Mesothelial cell of epicardium (in vitro differentiated cells): ENCODE results near the gene DHX30. TPM values are rescaled to one million over a fixed set of nuclear protein-coding genes. Genes with fewer than 3 reads are reported as not detected.
A peak's percentile ranks its signal among the peaks of the same experiment; 100 is the strongest.

ENCODE experiments used
- DNase-seq, 2 experiments: peaks; one replicate each; pipeline ENCODE4 v3.0.0; 2021; ENCODE audit warnings: low spot score in 2 of 2; ENCODE audit not compliant: unreplicated experiment in 2 of 2
- H3K27ac Mint-ChIP-seq: 2 replicates; pipeline ENCODE4 v1.8.0; 2021; ENCODE audit warnings: mixed read lengths
- H3K27me3 Mint-ChIP-seq: 2 replicates; pipeline ENCODE4 v1.8.0; 2021; ENCODE audit warnings: low read depth, mixed read lengths
- H3K36me3 Mint-ChIP-seq: 2 replicates; pipeline ENCODE4 v1.8.0; 2021; ENCODE audit warnings: mixed read lengths
- H3K4me1 Mint-ChIP-seq: 2 replicates; pipeline ENCODE4 v1.8.0; 2021; ENCODE audit warnings: mixed read lengths
- H3K4me3 Mint-ChIP-seq: 2 replicates; pipeline ENCODE4 v1.8.0; 2021; ENCODE audit warnings: mild to moderate bottlenecking, moderate library complexity, mixed read lengths
- H3K9me3 Mint-ChIP-seq: 2 replicates; pipeline ENCODE4 v1.8.0; 2021; ENCODE audit warnings: mixed read lengths
- CTCF ChIP-seq: fragments of 200-600 bp; sonication (generic); IDR thresholded peaks from one replicate; pipeline ENCODE4 v1.5.0; 2021; ENCODE audit warnings: antibody characterized with exemption; ENCODE audit not compliant: unreplicated experiment
- total RNA-seq: library from RNA; stranded (reverse); gene quantifications from 3 replicates; pipeline ENCODE4 v1.2.1, GENCODE V29; 2021

The DHX30 gene
- total RNA-seq, 1 donor from 2014 or later = 122 TPM

- peaks cover 10% of the 10 kb centered on the region for H3K36me3 Mint-ChIP-seq
- TF ChIP-seq CTCF = no peak
- H3K27me3 Mint-ChIP-seq = no peaks in the 10 kb centered on the region
- DNase-seq = no peak
- no peak overlapping the region for H3K27ac Mint-ChIP-seq
- no peak overlapping the region for H3K4me3 Mint-ChIP-seq
- H3K9me3 Mint-ChIP-seq = no peaks in the 10 kb centered on the region
- peaks cover 8% of the 10 kb centered on the region for H3K4me1 Mint-ChIP-seq
These were observed 45.7 kb downstream of the DHX30 start for GRCh38 chr3:47848599-47849117.

- no peaks in the 10 kb centered on the region for H3K9me3 Mint-ChIP-seq
- H3K27me3 Mint-ChIP-seq = no peaks in the 10 kb centered on the region
- peak overlapping the region; percentile 30 for H3K27ac Mint-ChIP-seq
- H3K36me3 Mint-ChIP-seq = peaks cover 6% of the 10 kb centered on the region
- TF ChIP-seq CTCF = no peak
- no peak overlapping the region for H3K4me3 Mint-ChIP-seq
- H3K4me1 Mint-ChIP-seq = peaks cover 4% of the 10 kb centered on the region
- no peak for DNase-seq
These were observed 46.3 kb downstream of the DHX30 start for GRCh38 chr3:47849186-47849698.

GRCh38 chr3:47849699-47850563 is 47.0 kb downstream of the DHX30 start:
- Mint-ChIP-seq H3K4me1 (no peaks in the 10 kb centered on the region), H3K4me3 (no peak overlapping the region), H3K9me3 (no peaks in the 10 kb centered on the region), H3K36me3 (peaks cover 5% of the 10 kb centered on the region), H3K27ac (peak overlapping the region; percentile 39), H3K27me3 (no peaks in the 10 kb centered on the region)
- no peak for DNase-seq
- no peak for TF ChIP-seq CTCF

- no peak for TF ChIP-seq CTCF
- Mint-ChIP-seq H3K4me3 (no peak overlapping the region), H3K27ac (peak overlapping the region; percentile 64), H3K36me3 (peaks cover 9% of the 10 kb centered on the region), H3K4me1 (no peaks in the 10 kb centered on the region), H3K27me3 (no peaks in the 10 kb centered on the region), H3K9me3 (no peaks in the 10 kb centered on the region)
- DNase-seq = no peak
These were observed 47.8 kb downstream of the DHX30 start for GRCh38 chr3:47850564-47851410.

- TF ChIP-seq CTCF = no peak
- Mint-ChIP-seq H3K4me1 (no peaks in the 10 kb centered on the region), H3K27me3 (no peaks in the 10 kb centered on the region), H3K27ac (peak overlapping the region; percentile 25), H3K4me3 (no peak overlapping the region), H3K9me3 (no peaks in the 10 kb centered on the region), H3K36me3 (peaks cover 14% of the 10 kb centered on the region)
- DNase-seq = no peak
These were observed 49.1 kb downstream of the DHX30 start for GRCh38 chr3:47851888-47852603.
